Endometrial microvascular endothelial cells (primary cell): Measurements from ENCODE around the gene MIEF1. TPM values are rescaled to one million over a fixed set of nuclear protein-coding genes. Genes with fewer than 3 reads are reported as not detected.

Source experiments
- in situ Hi-C: cut with HindIII; loops from 2 replicates; pipeline ENCODE4 v1.10.0; 2017; ENCODE audit warnings: low sequenced_read_pairs, low pct_unique_long_range_greater_than_20kb; ENCODE audit errors: inconsistent ontology term
- total RNA-seq: library from RNA; depleted of rRNA; stranded (reverse); fragments of >200 nt; gene quantifications from one replicate; pipeline ENCODE4 v1.2.3, GENCODE V29; 2015; ENCODE audit errors: inconsistent ontology term

The MIEF1 gene
- total RNA-seq, 1 donor from 2014 or later, result 36.1 TPM

DNA sequence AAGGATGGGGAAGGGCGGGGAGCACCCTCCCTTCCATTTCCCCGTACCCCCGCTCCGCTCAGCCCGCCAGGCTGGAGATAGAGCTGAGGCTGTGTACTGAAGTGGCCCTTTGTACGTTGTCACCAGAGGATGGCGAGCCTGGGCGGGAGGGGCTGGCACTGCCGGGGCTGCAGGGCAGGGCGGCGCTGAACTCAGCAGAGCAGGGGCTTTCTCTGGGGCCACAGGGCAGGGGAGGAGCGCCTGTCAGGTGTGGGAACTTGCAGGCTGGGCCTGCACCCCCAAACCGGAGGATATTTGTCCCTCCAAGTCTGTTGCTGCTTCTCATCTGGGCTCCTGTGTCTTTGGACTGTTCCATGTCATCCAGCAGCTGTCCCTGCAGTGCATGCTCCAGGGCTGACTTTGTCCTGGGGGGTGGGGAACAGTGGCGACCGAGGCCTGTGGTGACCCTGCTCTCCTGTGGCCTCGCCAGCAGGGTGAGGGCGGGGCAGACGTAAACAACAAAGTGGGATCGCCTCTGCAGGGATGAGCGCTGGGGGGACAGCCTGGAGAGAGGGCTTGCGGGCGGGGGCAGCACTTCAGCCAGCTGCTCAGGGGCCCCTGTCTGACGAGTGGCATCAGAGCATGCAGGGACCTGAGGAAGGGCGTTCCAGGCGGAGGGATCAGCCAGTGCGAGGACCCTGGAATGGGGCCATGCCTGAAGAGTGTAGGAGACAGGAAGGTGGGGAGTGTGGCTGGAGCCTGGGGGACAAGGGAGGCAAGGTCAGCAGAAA lies 32.2 kb upstream of the MIEF1 start:
- in situ Hi-C loops, result no loop called here

DNA sequence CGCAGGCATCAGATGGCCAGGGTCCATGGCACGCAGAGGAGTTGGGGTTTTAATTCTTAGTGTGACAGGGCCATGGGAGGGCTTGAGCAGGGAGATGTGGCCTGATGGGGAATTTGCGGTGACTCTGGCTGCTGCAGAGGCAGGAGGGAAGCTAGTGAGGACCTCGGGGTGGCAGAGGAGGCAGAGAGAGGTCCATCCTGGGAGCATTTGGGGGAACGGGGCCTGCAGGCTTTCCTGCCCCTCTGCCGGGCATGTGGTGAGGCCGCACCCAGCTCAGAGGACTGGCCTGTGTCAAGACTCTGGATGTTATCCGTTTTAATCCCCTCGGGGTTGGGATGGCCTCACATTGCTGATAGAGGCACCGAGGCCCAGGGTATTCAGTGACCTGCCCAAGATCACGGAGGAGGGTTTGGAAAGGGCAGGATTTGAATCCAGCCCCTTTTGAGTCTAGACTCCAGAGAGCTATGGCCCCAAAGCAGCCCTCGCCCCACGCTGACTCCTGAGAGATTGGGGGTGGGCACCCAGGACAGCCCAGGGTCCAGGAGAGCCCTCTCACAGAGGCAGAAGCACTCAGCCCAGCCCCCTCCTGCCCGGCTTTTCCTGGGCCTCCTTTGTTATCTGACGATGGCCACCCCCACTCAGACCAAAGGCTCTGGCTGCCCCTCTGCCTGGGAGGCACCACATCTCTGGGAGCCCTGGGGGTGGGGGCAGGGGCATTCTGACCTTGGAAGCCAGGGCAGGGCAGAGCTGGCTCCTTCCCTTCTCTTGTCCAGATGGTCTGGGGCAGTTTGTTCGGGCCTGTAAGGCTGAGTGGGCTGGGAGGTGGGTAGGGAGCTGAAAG lies 31.4 kb upstream of the MIEF1 start:
- in situ Hi-C loops, result no loop called here

DNA sequence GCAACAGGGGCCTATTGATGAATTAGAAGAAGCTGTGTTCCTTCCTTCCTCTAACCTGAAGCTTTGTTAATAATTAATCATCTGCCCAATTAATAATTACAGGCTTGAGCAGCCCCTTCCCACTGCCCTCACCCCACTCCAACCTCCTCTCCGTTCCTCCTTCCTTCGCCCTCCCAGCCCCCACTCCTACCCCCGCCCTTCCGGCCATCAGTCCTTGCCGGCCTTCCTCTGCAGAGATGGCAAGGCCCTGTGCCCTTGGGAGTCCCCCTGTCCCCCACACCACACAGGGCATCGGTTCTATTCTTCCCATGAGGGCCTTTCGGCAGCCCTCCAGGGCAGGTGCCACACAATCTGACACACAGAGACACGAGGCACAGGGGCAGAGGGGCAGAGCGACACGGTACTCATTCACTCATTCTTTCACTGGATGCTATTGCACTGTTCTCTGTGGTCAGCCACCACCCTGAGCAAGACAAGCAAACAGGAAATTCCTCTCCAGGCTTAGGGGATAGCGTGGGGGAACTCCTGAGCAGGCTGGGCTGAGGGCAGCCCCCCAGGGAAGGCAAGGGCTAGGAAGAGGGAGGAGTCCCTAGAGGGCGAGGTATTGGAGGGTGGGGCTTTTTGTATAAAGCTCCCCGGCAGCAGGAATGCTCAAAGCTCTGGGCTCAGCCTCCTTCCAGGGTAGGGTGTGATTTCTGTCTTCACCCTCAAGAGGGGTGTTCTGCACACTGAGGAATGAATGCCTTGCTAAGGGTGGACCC lies 30.5 kb upstream of the MIEF1 start:
- in situ Hi-C loops, result no loop called here

DNA sequence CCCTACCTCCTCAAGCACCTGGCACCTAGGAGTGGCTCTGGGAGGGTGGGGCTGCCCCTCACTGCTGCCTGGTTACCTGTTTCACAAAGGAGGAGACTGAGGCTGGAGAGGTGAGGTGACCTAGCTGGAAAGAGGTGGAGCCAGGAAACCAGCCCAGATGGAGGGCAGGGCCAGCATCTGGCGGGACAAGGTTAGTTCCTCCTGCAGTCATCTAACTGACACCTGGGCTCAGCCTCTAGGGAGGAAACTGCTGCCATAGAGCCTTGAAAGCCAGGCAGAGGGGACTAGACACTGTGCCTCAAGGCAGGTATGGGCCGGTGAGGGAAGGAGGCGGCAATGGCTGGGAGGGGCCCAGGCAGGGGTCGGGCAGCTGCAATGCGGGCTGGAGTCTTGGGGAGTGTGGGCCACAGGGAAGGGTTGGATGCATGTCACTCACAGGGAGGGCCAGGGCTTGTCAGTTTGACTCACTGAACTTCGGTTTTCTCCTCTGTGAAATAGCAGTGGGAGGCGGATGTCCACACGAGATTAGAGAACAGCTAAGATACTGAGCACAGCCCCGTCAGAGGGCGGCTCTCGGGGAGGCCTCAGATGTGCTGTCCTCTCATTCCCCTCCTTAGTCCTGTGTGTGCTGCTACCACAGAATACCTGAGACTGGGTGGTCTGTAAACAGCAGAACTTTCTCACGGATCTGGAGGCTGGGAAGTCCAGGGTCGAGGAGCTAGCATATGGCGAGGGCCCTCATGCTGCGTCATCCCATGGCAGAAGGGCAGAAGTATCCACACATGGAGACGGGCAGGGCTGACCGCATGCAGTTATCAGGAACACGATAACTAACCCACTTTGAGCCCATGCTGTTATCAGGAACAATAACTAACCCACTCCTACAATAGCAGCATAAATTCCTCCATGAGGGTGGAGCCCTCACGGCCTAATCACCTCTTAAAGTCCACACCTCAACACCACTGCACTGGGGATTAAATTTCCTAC lies 29.2 kb upstream of the MIEF1 start:
- in situ Hi-C loops, result no loop called here

DNA sequence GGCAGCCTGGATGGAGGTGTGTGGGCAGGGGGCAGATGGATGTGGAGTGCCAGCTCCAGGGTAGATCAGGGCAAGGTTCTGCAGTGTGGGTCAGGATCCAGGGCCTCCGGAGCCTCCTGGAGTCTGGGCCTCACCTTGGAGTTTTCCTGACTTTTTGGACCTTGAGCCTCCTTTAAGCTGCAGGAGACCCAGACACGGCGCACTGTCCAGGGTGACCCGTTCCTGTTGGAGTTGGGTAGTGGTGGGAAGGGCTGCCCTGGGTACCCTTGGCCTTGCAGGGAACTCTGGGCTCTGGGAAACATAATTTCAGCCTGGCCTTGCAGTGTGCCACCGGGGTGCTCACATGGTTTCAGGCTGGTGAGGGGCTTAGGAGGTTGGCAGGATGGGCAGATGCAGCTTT lies 28.2 kb upstream of the MIEF1 start:
- in situ Hi-C loops, result no loop called here

DNA sequence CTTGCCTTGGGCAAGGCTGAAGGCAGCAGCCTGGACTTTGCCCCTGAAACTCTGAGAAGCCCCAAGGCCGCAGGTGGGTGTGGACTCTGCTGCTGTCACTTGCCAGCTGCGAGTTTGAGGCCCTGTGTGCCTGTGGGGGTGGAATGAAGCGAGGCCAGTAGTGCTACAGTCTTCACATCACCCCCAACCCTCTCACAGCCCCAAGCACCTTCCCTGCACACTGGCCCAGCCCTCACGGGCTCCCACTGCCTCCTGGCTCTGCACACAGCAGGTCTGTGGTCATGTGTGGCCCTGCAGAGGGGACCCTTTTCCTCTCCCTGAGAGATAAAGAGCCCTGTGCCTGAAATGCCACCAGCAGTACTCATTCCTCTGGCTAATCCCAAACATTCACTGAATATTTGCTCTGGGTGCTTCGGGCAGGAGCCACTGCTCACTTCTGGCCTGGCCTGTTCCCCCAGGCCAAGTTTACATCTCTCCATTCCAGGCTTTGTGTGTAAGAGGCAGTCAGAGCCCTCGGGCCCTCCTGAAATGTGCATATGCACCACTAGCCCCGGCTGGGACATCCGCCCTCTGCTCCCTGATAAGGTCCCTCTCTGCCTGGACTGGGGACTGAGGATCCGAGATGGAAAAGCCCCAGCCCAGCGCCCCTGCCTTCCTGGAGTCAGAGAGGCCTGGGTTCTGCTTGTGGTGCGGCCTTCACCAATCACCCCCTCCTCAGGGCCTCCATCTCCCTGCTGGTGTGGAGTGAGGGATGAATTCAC lies 27.6 kb upstream of the MIEF1 start:
- in situ Hi-C loops, result no loop called here

DNA sequence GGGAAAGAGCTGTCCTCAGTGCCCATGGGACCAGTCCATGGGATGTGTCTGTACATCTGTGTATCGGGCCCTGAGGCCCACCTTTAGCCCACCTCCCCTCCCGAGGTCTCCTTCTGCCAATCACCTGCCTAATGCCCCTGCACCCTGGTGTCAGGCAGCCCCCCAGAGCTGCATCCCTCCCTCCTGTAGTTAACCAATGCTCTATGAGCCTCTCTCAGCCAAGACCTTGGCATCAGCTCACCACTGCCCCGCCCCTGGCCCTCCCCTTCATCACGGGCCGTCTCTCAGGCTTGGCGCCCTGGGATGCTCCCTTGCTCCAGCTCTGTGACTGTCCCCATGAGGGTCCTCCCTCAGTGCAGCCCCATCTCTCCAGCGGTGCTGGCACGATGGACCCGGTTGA lies 26.8 kb upstream of the MIEF1 start:
- in situ Hi-C loops, result no loop called here

DNA sequence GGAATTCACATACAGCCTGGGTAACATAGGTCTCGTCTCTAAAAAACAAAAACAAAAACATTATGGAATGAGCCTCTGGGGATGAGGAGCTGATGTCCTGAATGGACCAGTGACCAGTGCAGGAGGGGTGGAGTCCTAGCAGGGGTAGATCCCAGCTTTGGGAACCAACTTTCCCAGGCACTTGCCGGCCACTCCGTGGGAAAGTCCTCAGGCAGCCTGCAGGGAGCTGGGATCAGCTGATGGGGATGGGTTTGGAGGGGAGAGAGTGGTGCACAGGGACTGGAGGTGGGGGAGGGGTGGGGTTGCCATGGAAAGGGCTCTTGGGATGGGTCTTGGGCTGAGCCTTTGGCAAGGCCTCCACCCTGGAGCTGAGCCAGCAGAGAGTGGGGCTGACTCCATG lies 26.2 kb upstream of the MIEF1 start:
- in situ Hi-C loops, result no loop called here

DNA sequence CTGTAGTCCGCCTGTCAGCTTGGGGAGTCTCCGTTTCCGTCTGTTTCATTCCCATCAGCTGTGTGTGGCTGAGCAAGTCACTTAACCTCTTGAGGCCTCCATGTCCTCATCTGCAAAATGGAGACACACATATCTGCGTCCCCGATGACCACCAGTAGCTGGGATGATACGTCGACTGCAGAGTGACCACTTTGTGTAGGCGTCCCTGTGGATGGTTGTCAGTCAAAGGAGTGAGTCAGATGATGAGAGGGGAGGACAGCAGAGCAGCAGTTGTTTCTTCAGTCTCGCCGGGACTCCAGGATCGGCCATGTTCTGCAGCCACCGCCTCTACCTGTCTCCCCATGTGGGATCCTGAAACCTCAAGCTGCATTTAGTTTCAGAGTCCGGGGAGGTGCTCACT lies 25.4 kb upstream of the MIEF1 start:
- in situ Hi-C loops, result no loop called here

DNA sequence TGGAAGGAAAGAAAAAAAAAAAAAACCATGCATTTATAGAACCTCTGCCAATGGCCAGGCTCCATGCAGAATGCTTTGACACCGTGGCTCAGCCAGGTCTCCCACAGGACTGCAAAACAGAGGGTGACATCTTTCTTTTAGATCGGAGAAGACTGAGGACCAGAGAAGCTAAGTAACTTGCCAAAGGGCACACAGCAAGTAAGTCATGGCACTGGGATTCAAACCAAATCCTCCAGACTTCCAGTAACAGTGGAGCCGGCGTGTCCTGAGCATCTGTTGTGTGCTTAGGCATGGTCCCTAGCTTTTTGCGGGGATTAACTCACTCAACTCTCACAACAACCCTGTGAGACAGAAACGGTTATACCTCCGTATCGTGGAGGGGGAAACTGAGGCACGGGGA lies 24.5 kb upstream of the MIEF1 start:
- in situ Hi-C loops, result no loop called here

DNA sequence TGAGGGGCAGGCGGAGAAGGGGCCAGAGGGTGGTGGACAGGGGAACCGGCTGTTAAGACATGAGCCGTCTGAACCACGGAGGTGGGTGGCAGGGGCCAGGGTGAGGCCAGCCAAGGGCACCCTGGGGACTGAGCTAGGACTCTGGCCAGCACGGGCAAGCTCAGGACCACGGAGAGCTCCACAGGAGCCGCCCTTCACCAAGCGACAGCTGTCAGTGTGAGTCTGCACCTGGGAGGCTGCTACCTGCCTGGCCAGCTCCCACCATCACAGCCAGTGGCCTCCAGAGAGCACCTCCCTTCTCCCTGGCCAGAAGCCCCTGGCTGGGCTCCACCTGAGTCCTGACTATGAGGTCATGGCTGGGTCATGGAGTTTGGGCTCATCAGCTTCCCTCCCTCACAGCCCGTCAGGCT lies 23.6 kb upstream of the MIEF1 start:
- in situ Hi-C loops, result no loop called here

DNA sequence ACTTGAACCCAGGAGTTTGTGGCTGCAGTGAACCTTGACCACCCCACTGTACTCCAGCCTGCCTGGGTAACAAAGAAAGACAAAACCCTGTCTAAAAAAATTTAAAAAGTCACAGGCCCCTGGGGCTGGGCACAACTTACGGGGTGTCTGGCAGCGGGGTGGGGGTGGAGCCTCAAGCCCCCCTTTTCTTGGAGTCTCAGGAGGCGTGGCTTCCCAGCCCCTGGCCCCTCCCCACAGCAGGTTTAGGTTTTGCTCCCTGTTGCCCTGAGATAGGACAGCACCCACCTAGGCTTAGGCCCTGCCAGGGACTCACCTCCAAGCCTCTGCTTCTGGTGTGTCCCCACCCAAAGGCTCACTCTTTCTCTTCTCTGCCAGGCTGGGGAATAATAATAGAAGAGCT lies 22.8 kb upstream of the MIEF1 start:
- in situ Hi-C loops, result no loop called here

DNA sequence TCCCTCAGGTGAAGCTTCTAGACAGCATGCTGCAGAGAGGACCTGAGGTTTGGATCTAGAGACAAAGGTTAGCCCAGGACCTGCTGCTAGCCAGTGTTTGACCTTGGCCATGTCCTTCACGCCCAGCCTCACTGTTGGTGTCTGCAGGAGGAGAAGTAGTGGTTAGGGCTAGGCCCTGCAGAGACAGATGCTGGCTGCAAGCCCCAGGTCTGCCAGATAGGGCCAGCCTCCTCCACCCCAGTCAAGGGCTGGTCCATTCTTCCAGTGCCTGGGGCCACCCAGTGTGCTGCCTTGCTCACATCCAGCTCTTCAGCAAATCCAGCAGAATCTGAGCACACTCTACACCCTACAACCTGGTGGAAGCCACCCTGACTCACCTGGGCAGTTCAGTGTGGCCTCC lies 21.5 kb upstream of the MIEF1 start:
- in situ Hi-C loops, result no loop called here

DNA sequence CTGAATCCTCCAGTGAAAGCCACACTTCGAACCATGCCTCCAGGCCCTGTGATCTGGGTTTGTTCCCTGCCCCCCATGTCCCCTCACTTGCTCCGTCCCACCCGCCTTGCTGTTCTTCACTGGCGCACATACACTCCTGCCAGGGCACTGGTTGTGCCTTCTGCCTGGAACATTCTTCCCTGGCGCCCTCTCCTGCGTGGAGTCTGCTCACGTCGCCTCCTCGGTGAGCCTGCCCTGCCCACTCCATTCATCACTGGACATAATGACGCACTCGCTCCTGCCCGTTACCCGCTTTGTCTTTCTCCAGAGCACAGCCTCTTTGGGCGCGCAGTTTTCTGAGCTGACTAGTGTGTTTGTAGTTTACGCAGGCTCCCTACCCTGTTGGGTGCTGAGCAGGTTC lies 21.0 kb upstream of the MIEF1 start:
- in situ Hi-C loops, result no loop called here

DNA sequence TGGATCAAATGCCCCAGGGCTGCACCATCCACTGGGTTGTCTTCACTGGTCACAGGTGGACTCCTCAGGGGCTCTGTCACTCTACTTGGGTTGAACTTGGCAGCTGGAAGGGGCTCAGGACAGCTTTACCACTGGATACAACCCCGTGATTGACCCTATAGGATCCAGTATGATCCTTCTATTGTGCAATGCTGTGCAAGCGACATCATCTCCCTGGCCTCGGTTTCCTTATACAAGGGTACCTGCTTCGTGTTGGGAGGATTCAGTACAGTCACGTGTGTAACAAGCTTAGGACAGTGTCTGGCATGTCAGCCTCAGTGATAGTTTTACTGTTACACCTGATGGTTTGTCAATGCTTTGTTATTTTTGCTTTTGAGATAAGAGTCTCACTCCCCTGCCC lies 20.5 kb upstream of the MIEF1 start:
- in situ Hi-C loops, result no loop called here

DNA sequence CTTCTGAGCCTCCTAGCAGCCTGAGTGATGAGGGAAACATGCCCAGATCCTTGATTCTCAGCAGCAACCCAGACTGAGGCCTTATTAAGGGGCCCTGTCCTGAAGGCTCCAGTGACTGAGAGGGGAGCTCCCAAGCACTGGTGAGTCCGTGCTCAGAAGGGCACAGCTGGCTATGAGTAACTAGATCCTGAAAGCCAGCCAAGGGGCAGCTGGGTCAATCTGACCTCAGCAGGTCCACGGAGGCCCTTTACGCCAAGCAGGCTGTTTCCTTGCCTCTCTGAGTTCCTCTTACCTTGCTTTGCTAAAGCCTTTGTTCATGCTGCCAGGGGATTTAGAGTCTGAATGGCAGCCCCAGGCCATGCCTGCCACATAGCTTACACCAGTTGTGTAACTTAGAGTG lies 19.3 kb upstream of the MIEF1 start:
- in situ Hi-C loops, result no loop called here

DNA sequence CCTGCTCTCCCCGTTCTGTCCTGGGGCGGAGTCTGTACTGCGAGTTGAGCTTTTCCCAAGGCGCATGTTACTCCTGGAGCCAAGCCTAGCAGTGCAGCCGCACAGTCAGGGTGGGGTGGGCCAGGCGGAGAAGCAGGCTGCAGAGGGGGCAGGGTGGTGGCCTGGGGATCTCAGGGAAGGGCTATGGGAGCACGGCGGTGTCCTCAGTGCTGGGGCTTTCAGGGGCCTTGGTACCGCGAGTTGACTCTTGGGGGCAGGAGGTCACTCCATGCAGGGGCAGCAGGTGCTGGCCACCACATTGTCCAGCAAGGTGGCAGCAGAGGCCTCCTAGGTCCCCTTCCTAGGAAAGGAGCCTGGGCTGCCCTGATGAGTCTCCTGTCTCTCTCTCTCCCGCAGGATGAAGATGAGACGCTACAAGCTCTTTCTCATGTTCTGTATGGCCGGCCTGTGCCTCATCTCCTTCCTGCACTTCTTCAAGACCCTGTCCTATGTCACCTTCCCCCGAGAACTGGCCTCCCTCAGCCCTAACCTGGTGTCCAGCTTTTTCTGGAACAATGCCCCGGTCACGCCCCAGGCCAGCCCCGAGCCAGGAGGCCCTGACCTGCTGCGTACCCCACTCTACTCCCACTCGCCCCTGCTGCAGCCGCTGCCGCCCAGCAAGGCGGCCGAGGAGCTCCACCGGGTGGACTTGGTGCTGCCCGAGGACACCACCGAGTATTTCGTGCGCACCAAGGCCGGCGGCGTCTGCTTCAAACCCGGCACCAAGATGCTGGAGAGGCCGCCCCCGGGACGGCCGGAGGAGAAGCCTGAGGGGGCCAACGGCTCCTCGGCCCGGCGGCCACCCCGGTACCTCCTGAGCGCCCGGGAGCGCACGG lies 14.9 kb upstream of the MIEF1 start:
- in situ Hi-C loops, result no loop called here
